Liver (tissue), 9 donors: ENCODE data around the gene LDB2. TPM values are rescaled to one million over a fixed set of nuclear protein-coding genes. Genes with fewer than 3 reads are reported as not detected.
"Not testable (repeated sequence)": the region's sequence is repeated elsewhere in the genome, so short reads cannot be mapped to it uniquely, and the experiment has no call there.

ENCODE experiments used
- DNase-seq: peaks from one replicate; pipeline ENCODE4 v3.0.0-alpha.2; 2017; ENCODE audit warnings: low spot score
- H3K27ac ChIP-seq, 2 donors: one replicate each; pipeline ENCODE4 v1.7.0; 2013; ENCODE audit warnings: inconsistent platforms in 2 of 2, low read length in 2 of 2, control low read depth in 1 of 2, low read depth in 1 of 2, mild to moderate bottlenecking in 1 of 2
- H3K27me3 ChIP-seq, 4 donors: one replicate each; pipeline versions ENCODE4 v1.6.1 to v1.7.0; 2013; ENCODE audit warnings: low read length in 3 of 4, inconsistent platforms in 1 of 4, mild to moderate bottlenecking in 1 of 4, moderate library complexity in 1 of 4; ENCODE audit not compliant: control insufficient read depth in 4 of 4, insufficient read depth in 4 of 4
- H3K36me3 ChIP-seq, 4 donors: one replicate each; pipeline versions ENCODE4 v1.6.1 to v1.7.0; 2013; ENCODE audit warnings: low read length in 3 of 4, mild to moderate bottlenecking in 3 of 4, low read depth in 1 of 4, moderate library complexity in 1 of 4; ENCODE audit not compliant: control insufficient read depth in 4 of 4, insufficient read depth in 3 of 4
- H3K4me1 ChIP-seq, 4 donors: one replicate each; pipeline versions ENCODE4 v1.6.1 to v1.7.0; 2013; ENCODE audit warnings: low read length in 3 of 4, mild to moderate bottlenecking in 3 of 4, moderate library complexity in 1 of 4; ENCODE audit not compliant: control insufficient read depth in 4 of 4, insufficient read depth in 4 of 4
- H3K4me3 ChIP-seq, 3 donors: one replicate each; pipeline versions ENCODE4 v1.6.1 to v1.7.0; 2013; ENCODE audit warnings: low read length in 3 of 3, control low read depth in 1 of 3, low read depth in 1 of 3, mild to moderate bottlenecking in 1 of 3
- H3K9ac ChIP-seq, 2 donors: one replicate each; pipeline ENCODE4 v1.7.0; 2013; ENCODE audit warnings: low read length in 2 of 2, mild to moderate bottlenecking in 2 of 2, moderate library complexity in 2 of 2, control low read depth in 1 of 2, low read depth in 1 of 2
- H3K9me3 ChIP-seq, 4 donors: one replicate each; pipeline versions ENCODE4 v1.6.1 to v1.7.0; 2013; ENCODE audit warnings: low read length in 3 of 4; ENCODE audit not compliant: control insufficient read depth in 4 of 4
- ATF3 ChIP-seq: IDR thresholded peaks from 2 replicates; pipeline ENCODE4 v1.6.1; 2016; ENCODE audit warnings: antibody characterized with exemption
- FOXA1 ChIP-seq: IDR thresholded peaks from 2 replicates; pipeline ENCODE4 v1.6.1; 2016; ENCODE audit warnings: antibody characterized with exemption
- FOXA2 ChIP-seq: IDR thresholded peaks from 2 replicates; pipeline ENCODE4 v1.6.1; 2016; ENCODE audit warnings: antibody characterized with exemption
- GABPA ChIP-seq, 2 donors: IDR thresholded peaks in 1 of 2; conservative IDR thresholded peaks in 1 of 2; 2 replicates each; pipeline ENCODE4 v1.6.1; 2016; ENCODE audit warnings: antibody characterized with exemption in 2 of 2, mild to moderate bottlenecking in 1 of 2, moderate library complexity in 1 of 2
- HNF4A ChIP-seq, 2 donors: conservative IDR thresholded peaks; 2 replicates each; pipeline ENCODE4 v1.6.1; 2016; ENCODE audit warnings: antibody characterized with exemption in 2 of 2, mild to moderate bottlenecking in 2 of 2
- HNF4G ChIP-seq: IDR thresholded peaks from 2 replicates; pipeline ENCODE4 v1.6.1; 2016; ENCODE audit warnings: antibody characterized with exemption
- JUND ChIP-seq, 2 donors: IDR thresholded peaks; 2 replicates each; pipeline ENCODE4 v1.6.1; 2016; ENCODE audit warnings: antibody characterized with exemption in 2 of 2
- NR2F2 ChIP-seq: IDR thresholded peaks from 2 replicates; pipeline ENCODE4 v1.6.1; 2016; ENCODE audit warnings: antibody characterized with exemption
- RAD21 ChIP-seq, 2 donors: IDR thresholded peaks; 2 replicates each; pipeline ENCODE4 v1.6.1; 2016; ENCODE audit warnings: antibody characterized with exemption in 2 of 2, mild to moderate bottlenecking in 2 of 2
- REST ChIP-seq: IDR thresholded peaks from 2 replicates; pipeline ENCODE4 v1.6.1; 2016; ENCODE audit warnings: antibody characterized with exemption, mild to moderate bottlenecking
- RXRA ChIP-seq, 2 donors: IDR thresholded peaks; 2 replicates each; pipeline ENCODE4 v1.6.1; 2017 to 2018; ENCODE audit warnings: antibody characterized with exemption in 2 of 2, mild to moderate bottlenecking in 1 of 2
- SP1 ChIP-seq: IDR thresholded peaks from 2 replicates; pipeline ENCODE4 v1.6.1; 2018; ENCODE audit warnings: antibody characterized with exemption, mild to moderate bottlenecking
- TAF1 ChIP-seq: conservative IDR thresholded peaks from 2 replicates; pipeline ENCODE4 v1.6.1; 2016; ENCODE audit warnings: antibody characterized with exemption, mild to moderate bottlenecking
- WGBS: extraction: QIAGEN DNeasy Blood & Tissue Kit; methylation state at CpG from one replicate; pipeline ENCODE4 v1.1.7; 2013; 5-methylcytosine and 5-hydroxymethylcytosine counted together
- polyA plus RNA-seq, 2 donors: library from polyadenylated mRNA; stranded (reverse) in 1 of 2; unstranded in 1 of 2; fragments of 200-250 nt in 1 of 2; fragments of >200 nt in 1 of 2; fragmentation: Nextera tagmentation in 1 of 2; extraction: Ambion mirVana in 1 of 2; gene quantifications; one replicate each; pipeline versions ENCODE4 v1.2.1 to v1.2.3, GENCODE V29; 2013 to 2015
- total RNA-seq, 2 donors: library from RNA; depleted of rRNA; stranded (reverse); fragments of >200 nt; gene quantifications; one replicate each; pipeline ENCODE4 v1.2.3, GENCODE V29; 2014
- TF ChIP-seq, protein P1 (sequence below): IDR thresholded peaks from 2 replicates; pipeline ENCODE4 v1.6.1; 2016; ENCODE audit warnings: antibody characterized with exemption
- TF ChIP-seq, protein P2 (sequence below): fragments of 150-350 bp; IDR thresholded peaks from 2 replicates; pipeline ENCODE4 v1.5.1; 2017; ENCODE audit warnings: improper control_type of control experiment, low read depth, low read length; ENCODE audit not compliant: missing input control
- donor health status: healthy.
- donor health status: healthy.
- donor health status: healthy.
- donor health status: healthy.
- donor health status: healthy.

LDB2 gene
- total and polyA plus RNA-seq, 4 donors, result 7.4 to 31.9 (median 16.8) TPM

DNA sequence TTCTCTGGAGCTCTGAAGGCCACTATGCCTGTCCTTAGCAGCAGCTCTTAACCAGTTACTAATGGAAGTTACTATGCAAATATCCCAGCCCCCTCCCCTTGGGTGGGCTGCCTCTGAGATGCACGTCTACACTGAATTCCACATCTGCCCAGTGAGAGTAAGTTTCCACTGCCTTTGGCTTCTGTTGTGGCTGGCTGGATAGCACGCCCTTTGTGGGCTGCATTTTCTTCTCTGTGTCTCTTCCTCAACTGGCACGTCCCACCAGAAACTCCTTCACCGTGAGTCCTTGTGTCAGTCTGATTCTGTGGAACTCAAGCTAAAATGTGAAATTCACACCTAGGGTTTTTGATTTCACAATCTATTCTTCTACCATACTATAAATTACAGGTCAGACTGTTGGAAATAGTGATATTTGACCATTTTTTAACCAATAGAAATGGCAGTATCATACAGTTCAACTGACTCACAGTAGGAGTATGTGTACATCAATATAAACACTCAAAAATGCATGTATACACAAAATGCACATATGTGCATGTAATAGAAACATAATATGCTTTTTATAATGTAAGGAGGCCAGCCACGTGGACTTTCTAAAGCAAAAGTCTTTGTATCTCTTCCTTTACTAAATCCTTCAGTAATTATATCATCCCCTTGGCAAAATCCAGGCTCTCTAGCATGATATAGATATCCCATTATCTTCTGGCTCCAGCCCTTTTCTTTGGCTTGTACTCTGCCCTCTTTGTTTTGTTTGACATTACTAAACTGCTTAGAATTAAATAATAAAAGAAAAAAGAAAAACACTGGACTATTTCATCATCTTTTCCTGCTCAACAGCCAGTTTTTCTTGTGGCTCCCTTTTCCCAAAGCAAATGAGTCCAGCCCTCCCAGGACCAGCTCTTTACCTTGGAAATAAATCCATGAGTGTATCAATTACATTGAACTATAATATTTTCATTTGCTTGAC lies 33.2 kb upstream of the LDB2 start:
- H3K9ac ChIP-seq, result no peak overlapping the region
- 82% methylated on average over 5 of the region's 5 CpGs for WGBS
- H3K27me3 ChIP-seq, result no peaks in the 10 kb centered on the region
- TF ChIP-seq HNF4A (conservative IDR thresholded peaks at IDR 0.05) (peak; percentile 30 to 44), NR2F2 (no peak), FOXA1 (no peak), ATF3 (peak; percentile 19)
- TF ChIP-seq, protein P1, sequence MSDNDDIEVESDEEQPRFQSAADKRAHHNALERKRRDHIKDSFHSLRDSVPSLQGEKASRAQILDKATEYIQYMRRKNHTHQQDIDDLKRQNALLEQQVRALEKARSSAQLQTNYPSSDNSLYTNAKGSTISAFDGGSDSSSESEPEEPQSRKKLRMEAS, result no peak
- H3K4me3 ChIP-seq, result no peak overlapping the region
- H3K36me3 ChIP-seq, result no peaks in the 10 kb centered on the region
- no peak for DNase-seq
- H3K4me1 ChIP-seq, result no peaks in the 10 kb centered on the region
- no peak overlapping the region for H3K27ac ChIP-seq
- H3K9me3 ChIP-seq, result no peaks in the 10 kb centered on the region

GRCh38 chr4:16926214-16926613 lies 27.8 kb upstream of the LDB2 start:
- TF ChIP-seq HNF4G (no peak), JUND (IDR thresholded peaks at IDR 0.05) (no peak), FOXA2 (no peak), ATF3 (no peak), RAD21 (IDR thresholded peaks at IDR 0.05) (no peak), RXRA (IDR thresholded peaks at IDR 0.05) (no peak), REST (no peak), GABPA (IDR thresholded peaks at IDR 0.05 in 1 of 2, conservative IDR thresholded peaks at IDR 0.05 in 1 of 2) (no peak), TAF1 (no peak), SP1 (no peak), NR2F2 (no peak)
- TF ChIP-seq, protein P2, sequence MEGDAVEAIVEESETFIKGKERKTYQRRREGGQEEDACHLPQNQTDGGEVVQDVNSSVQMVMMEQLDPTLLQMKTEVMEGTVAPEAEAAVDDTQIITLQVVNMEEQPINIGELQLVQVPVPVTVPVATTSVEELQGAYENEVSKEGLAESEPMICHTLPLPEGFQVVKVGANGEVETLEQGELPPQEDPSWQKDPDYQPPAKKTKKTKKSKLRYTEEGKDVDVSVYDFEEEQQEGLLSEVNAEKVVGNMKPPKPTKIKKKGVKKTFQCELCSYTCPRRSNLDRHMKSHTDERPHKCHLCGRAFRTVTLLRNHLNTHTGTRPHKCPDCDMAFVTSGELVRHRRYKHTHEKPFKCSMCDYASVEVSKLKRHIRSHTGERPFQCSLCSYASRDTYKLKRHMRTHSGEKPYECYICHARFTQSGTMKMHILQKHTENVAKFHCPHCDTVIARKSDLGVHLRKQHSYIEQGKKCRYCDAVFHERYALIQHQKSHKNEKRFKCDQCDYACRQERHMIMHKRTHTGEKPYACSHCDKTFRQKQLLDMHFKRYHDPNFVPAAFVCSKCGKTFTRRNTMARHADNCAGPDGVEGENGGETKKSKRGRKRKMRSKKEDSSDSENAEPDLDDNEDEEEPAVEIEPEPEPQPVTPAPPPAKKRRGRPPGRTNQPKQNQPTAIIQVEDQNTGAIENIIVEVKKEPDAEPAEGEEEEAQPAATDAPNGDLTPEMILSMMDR, result no peak
- TF ChIP-seq, protein P1, result no peak
- H3K27ac ChIP-seq, result no peak overlapping the region
- DNase-seq, result no peak
- H3K9me3 ChIP-seq, result no peaks in the 10 kb centered on the region
- no peaks in the 10 kb centered on the region for H3K4me1 ChIP-seq
- H3K27me3 ChIP-seq, result peaks cover 0 to 3% (median 0%) of the 10 kb centered on the region in 4 donors
- no peaks in the 10 kb centered on the region for H3K36me3 ChIP-seq
- 67% methylated on average over 1 of the region's 1 CpG for WGBS
- H3K9ac ChIP-seq, result no peak overlapping the region
- no peak overlapping the region for H3K4me3 ChIP-seq

DNA sequence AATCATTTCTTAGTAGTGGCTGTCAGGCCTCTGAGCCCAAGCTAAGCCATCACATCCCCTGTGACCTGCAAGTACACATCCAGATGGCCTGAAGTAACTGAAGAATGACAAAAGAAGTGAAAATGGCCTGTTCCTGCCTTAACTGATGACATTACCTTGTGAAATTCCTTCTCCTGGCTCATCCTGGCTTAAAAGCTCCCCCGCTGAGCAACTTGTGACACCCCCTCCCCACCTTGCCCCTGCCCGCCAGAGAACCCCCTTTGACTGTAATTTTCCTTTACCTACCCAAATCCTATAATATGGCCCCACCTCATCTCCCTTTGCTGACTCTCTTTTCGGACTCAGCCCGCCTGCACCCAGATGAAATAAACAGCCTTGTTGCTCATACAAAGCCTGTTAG lies 20.3 kb upstream of the LDB2 start:
- H3K9me3 ChIP-seq, H3K27me3 ChIP-seq, H3K36me3 ChIP-seq, H3K27ac ChIP-seq, H3K4me1 ChIP-seq, DNase-seq, H3K9ac ChIP-seq, H3K4me3 ChIP-seq: not testable (repeated sequence)
- 91% methylated on average over 4 of the region's 4 CpGs for whole genome bisulfite sequencing
